Measurements from ENCODE around the gene CNGA2.

The CNGA2 gene

GRCh38 chrX:151734446-151734845, at the start of gene CNGA2:
Gene CNGA2, plus strand, starts transcription at chrX:151734746. Its CDS starts 3,738 bp downstream, at chrX:151738484.
- TF ChIP-seq, protein P1, sequence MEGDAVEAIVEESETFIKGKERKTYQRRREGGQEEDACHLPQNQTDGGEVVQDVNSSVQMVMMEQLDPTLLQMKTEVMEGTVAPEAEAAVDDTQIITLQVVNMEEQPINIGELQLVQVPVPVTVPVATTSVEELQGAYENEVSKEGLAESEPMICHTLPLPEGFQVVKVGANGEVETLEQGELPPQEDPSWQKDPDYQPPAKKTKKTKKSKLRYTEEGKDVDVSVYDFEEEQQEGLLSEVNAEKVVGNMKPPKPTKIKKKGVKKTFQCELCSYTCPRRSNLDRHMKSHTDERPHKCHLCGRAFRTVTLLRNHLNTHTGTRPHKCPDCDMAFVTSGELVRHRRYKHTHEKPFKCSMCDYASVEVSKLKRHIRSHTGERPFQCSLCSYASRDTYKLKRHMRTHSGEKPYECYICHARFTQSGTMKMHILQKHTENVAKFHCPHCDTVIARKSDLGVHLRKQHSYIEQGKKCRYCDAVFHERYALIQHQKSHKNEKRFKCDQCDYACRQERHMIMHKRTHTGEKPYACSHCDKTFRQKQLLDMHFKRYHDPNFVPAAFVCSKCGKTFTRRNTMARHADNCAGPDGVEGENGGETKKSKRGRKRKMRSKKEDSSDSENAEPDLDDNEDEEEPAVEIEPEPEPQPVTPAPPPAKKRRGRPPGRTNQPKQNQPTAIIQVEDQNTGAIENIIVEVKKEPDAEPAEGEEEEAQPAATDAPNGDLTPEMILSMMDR (IDR thresholded peaks at IDR 0.05), result no peak
- TF ChIP-seq ZFX (IDR thresholded peaks at IDR 0.05; ENCODE audit: borderline replicate concordance), result no peak
- no peak within 1 kb of the TSS for H3K27ac ChIP-seq

DNA sequence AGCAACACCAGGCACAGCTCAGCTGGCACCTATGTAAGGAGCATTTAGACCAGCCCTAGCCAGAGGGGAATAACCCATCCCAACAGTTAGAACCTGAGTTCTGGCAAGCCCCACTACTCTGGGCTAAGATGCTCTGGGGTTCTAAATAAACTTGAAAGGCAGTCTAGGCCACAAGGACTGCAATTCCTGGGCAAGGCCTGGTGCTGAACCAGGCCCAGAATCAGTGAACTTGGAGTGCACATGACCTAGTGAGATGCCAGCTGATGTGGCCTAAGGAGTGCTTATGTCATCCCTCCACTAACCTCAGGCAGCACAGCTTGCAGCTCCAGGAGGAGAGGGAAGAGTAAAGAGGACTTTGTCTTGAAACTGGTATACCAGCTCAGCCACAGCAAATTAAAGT, 46.9 kb upstream of the CNGA2 start:
- no peak overlapping the region for H3K27ac ChIP-seq
- TF ChIP-seq, protein P1 (IDR thresholded peaks at IDR 0.05), result no peak
- TF ChIP-seq ZFX (IDR thresholded peaks at IDR 0.05; ENCODE audit: borderline replicate concordance), result no peak

DNA sequence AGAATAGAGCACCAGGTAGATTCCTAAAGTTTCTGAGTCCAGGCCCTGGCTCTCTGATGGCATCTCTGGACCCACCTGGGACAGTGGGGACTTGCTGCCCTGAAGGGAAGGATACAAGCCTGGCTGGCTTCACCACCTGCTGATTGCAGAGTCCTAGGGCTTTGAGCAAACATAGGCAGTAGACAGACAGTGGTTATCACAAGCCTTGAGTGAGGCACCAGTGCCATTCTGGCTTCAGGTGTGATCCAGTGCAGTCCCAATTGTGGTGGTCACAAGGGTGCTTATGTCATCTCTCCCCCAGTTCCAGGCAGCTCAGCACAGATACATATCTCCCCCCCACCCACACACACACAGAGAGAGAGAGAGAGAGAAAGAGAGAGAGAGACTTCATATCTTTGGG, 45.9 kb upstream of the CNGA2 start:
- H3K27ac ChIP-seq, result no peak overlapping the region
- TF ChIP-seq ZFX (IDR thresholded peaks at IDR 0.05; ENCODE audit: borderline replicate concordance), result no peak
- TF ChIP-seq, protein P1 (IDR thresholded peaks at IDR 0.05), result no peak

DNA sequence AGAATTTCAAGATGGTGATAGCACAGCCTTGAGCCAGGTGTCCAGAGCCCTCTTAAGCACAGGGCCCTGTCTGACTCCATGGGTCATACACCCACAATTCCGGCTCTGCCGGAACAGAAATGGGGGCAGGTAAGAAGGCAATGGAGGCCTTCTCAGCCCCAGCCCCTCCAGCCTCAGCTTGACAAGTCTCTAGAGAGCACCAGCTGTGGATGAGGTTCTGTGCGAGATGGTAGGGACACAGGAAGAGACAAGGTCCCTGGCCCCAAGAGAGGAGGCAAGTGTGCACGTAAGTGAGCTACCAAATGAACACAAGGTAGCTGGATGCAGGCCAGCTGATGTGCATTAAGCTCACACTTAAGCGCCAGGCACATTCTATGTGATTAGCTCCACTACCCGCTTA, 41.7 kb upstream of the CNGA2 start:
- no peak overlapping the region for H3K27ac ChIP-seq
- TF ChIP-seq ZFX (IDR thresholded peaks at IDR 0.05; ENCODE audit: borderline replicate concordance), result no peak
- TF ChIP-seq, protein P1 (IDR thresholded peaks at IDR 0.05), result no peak

DNA sequence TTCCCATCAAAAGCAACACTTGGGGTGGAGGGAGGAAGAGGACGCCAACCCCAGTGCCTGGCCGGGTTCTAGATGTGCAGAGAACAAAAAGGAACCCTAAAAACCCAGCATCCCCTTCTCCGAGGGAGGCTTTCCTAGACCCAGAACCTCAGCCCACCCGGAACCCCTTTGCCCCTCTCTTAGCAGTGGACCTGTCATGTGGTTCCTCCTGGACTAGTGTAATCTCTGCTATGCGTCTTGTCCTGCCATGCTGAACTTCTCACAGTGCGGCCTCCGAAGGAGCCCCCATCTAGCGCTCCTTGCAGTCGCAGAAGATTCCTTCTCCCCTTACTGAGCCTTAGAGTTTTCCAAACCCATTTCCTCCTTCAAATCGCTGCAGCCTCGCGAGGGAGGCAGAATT, 40.4 kb upstream of the CNGA2 start:
- no peak for TF ChIP-seq ZFX (IDR thresholded peaks at IDR 0.05; ENCODE audit: borderline replicate concordance)
- TF ChIP-seq, protein P1 (IDR thresholded peaks at IDR 0.05), result no peak
- no peak overlapping the region for H3K27ac ChIP-seq

- no peak within 1 kb of the TSS for H3K27ac ChIP-seq
- TF ChIP-seq ZFX (IDR thresholded peaks at IDR 0.05; ENCODE audit: borderline replicate concordance), result no peak
- TF ChIP-seq, protein P1 (IDR thresholded peaks at IDR 0.05), result no peak
These were observed 39.6 kb upstream of the CNGA2 start, which contains the start of gene PRRG3 for GRCh38 chrX:151694661-151695582. Gene PRRG3, plus strand, starts transcription at chrX:151695458. Its CDS starts 3,357 bp downstream, at chrX:151698815.
